GM23338 (cell line): ENCODE results near the gene MUC5B. TPM values are rescaled to one million over a fixed set of nuclear protein-coding genes. Genes with fewer than 3 reads are reported as not detected.

ENCODE experiments used
- NANOG ChIP-seq: IDR thresholded peaks from 2 replicates; pipeline ENCODE4 v1.6.1; 2016; ENCODE audit warnings: antibody characterized with exemption, borderline replicate concordance
- ZNF114 ChIP-seq: fragments of 250-450 bp; sonication (Bioruptor Pico); IDR thresholded peaks from 2 replicates; pipeline ENCODE4 v1.5.0; 2020; ENCODE audit warnings: mild to moderate bottlenecking, moderate library complexity
- polyA plus RNA-seq: library from polyadenylated mRNA; unstranded; fragments of >200 nt; fragmentation: Nextera tagmentation; extraction: Ambion mirVana; gene quantifications from 2 replicates; pipeline ENCODE4 v1.2.1, GENCODE V29; 2016
- total RNA-seq: library from RNA; depleted of rRNA; stranded (reverse); fragments of >200 nt; shearing (Covaris generic); gene quantifications from 2 replicates; pipeline ENCODE4 v1.2.3, GENCODE V29; 2014
- TF ChIP-seq, protein P1 (sequence below): fragments of 250-450 bp; sonication (Bioruptor Pico); IDR thresholded peaks from 2 replicates; pipeline ENCODE4 v1.5.0; 2020; ENCODE audit warnings: mild to moderate bottlenecking, moderate library complexity
- TF ChIP-seq, protein P2 (sequence below): IDR thresholded peaks from one replicate; pipeline ENCODE4 v1.6.1; 2018; ENCODE audit warnings: antibody characterized with exemption; ENCODE audit not compliant: unreplicated experiment
- TF ChIP-seq, protein P3 (sequence below): IDR thresholded peaks from 2 replicates; pipeline ENCODE4 v1.6.1; 2016; ENCODE audit warnings: antibody characterized with exemption

The MUC5B gene
- total and polyA plus RNA-seq, 2 experiments from 2014 or later: 0.18 to 0.90 TPM

DNA sequence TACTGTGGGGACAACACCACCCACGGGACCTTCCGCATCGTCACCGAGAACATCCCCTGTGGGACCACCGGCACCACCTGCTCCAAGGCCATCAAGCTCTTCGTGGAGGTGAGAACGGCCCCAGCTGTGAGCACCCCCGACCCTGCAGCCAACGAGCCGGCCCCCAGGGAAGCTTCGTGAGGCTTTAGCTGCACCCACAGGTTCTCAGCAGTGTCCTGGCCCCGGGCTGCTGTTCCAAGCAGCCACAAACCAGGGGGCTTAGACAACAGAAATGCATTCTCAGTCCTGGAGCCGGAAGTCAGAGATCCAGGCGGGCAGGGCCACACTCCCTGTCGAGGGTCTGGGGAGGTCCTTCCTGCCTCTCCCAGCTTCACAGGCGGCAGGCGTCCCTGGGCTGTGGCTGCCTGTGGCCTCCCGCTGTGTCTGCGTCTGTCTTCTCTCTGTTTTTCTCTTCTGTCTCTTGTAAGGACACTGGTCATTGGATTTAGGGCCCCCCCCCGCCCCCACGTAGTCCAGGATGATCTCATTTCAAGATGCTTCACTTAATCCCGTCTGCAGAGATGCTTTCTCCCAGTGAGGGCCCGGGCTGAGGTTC, 12.5 kb downstream of the MUC5B start (continued):
- TF ChIP-seq, protein P1, sequence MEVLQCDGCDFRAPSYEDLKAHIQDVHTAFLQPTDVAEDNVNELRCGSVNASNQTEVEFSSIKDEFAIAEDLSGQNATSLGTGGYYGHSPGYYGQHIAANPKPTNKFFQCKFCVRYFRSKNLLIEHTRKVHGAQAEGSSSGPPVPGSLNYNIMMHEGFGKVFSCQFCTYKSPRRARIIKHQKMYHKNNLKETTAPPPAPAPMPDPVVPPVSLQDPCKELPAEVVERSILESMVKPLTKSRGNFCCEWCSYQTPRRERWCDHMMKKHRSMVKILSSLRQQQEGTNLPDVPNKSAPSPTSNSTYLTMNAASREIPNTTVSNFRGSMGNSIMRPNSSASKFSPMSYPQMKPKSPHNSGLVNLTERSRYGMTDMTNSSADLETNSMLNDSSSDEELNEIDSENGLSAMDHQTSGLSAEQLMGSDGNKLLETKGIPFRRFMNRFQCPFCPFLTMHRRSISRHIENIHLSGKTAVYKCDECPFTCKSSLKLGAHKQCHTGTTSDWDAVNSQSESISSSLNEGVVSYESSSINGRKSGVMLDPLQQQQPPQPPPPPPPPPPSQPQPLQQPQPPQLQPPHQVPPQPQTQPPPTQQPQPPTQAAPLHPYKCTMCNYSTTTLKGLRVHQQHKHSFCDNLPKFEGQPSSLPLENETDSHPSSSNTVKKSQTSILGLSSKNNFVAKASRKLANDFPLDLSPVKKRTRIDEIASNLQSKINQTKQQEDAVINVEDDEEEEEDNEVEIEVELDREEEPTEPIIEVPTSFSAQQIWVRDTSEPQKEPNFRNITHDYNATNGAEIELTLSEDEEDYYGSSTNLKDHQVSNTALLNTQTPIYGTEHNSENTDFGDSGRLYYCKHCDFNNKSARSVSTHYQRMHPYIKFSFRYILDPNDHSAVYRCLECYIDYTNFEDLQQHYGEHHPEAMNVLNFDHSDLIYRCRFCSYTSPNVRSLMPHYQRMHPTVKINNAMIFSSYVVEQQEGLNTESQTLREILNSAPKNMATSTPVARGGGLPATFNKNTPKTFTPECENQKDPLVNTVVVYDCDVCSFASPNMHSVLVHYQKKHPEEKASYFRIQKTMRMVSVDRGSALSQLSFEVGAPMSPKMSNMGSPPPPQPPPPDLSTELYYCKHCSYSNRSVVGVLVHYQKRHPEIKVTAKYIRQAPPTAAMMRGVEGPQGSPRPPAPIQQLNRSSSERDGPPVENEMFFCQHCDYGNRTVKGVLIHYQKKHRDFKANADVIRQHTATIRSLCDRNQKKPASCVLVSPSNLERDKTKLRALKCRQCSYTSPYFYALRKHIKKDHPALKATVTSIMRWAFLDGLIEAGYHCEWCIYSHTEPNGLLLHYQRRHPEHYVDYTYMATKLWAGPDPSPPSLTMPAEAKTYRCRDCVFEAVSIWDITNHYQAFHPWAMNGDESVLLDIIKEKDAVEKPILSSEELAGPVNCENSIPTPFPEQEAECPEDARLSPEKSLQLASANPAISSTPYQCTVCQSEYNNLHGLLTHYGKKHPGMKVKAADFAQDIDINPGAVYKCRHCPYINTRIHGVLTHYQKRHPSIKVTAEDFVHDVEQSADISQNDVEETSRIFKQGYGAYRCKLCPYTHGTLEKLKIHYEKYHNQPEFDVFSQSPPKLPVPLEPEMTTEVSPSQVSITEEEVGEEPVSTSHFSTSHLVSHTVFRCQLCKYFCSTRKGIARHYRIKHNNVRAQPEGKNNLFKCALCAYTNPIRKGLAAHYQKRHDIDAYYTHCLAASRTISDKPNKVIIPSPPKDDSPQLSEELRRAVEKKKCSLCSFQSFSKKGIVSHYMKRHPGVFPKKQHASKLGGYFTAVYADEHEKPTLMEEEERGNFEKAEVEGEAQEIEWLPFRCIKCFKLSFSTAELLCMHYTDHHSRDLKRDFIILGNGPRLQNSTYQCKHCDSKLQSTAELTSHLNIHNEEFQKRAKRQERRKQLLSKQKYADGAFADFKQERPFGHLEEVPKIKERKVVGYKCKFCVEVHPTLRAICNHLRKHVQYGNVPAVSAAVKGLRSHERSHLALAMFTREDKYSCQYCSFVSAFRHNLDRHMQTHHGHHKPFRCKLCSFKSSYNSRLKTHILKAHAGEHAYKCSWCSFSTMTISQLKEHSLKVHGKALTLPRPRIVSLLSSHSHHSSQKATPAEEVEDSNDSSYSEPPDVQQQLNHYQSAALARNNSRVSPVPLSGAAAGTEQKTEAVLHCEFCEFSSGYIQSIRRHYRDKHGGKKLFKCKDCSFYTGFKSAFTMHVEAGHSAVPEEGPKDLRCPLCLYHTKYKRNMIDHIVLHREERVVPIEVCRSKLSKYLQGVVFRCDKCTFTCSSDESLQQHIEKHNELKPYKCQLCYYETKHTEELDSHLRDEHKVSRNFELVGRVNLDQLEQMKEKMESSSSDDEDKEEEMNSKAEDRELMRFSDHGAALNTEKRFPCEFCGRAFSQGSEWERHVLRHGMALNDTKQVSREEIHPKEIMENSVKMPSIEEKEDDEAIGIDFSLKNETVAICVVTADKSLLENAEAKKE (CRISPR knock-in tag): no peak
- TF ChIP-seq, protein P2, sequence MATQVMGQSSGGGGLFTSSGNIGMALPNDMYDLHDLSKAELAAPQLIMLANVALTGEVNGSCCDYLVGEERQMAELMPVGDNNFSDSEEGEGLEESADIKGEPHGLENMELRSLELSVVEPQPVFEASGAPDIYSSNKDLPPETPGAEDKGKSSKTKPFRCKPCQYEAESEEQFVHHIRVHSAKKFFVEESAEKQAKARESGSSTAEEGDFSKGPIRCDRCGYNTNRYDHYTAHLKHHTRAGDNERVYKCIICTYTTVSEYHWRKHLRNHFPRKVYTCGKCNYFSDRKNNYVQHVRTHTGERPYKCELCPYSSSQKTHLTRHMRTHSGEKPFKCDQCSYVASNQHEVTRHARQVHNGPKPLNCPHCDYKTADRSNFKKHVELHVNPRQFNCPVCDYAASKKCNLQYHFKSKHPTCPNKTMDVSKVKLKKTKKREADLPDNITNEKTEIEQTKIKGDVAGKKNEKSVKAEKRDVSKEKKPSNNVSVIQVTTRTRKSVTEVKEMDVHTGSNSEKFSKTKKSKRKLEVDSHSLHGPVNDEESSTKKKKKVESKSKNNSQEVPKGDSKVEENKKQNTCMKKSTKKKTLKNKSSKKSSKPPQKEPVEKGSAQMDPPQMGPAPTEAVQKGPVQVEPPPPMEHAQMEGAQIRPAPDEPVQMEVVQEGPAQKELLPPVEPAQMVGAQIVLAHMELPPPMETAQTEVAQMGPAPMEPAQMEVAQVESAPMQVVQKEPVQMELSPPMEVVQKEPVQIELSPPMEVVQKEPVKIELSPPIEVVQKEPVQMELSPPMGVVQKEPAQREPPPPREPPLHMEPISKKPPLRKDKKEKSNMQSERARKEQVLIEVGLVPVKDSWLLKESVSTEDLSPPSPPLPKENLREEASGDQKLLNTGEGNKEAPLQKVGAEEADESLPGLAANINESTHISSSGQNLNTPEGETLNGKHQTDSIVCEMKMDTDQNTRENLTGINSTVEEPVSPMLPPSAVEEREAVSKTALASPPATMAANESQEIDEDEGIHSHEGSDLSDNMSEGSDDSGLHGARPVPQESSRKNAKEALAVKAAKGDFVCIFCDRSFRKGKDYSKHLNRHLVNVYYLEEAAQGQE: no peak
- TF ChIP-seq NANOG (no peak), ZNF114 (CRISPR knock-in tag) (no peak)
- TF ChIP-seq, protein P3, sequence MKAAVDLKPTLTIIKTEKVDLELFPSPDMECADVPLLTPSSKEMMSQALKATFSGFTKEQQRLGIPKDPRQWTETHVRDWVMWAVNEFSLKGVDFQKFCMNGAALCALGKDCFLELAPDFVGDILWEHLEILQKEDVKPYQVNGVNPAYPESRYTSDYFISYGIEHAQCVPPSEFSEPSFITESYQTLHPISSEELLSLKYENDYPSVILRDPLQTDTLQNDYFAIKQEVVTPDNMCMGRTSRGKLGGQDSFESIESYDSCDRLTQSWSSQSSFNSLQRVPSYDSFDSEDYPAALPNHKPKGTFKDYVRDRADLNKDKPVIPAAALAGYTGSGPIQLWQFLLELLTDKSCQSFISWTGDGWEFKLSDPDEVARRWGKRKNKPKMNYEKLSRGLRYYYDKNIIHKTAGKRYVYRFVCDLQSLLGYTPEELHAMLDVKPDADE: no peak
